WTC11 (cell line): Measurements from ENCODE around the gene C19orf44. TPM values are rescaled to one million over a fixed set of nuclear protein-coding genes. Genes with fewer than 3 reads are reported as not detected.

Experiments used
- ATAC-seq: fragments of 200-7000 bp; cut with Tn5 transposase; 2 replicates; pipeline ENCODE4 v1.10.0; 2021; ENCODE audit warnings: mild to moderate bottlenecking, moderate library complexity
- CTCF ChIA-PET: fragments of 300-600 bp; sonication (Branson Sonifier 250); formaldehyde crosslinking; loops from one replicate; lab custom pipeline; 2021; ENCODE audit warnings: antibody characterized with exemption; lab: Charles Lee
- POLR2A ChIA-PET: fragments of 350-600 bp; sonication (Branson Sonifier 250); formaldehyde crosslinking; loops from one replicate; lab custom pipeline; 2021; ENCODE audit warnings: antibody characterized with exemption; lab: Charles Lee
- DNase-seq: peaks from one replicate; pipeline ENCODE4 v3.0.0; 2021; ENCODE audit warnings: low spot score
- H3K27ac Mint-ChIP-seq: 2 replicates; pipeline ENCODE4 v1.8.0; 2021; ENCODE audit warnings: mixed read lengths
- H3K27me3 Mint-ChIP-seq: 2 replicates; pipeline ENCODE4 v1.8.0; 2021; ENCODE audit warnings: low read depth, mild to moderate bottlenecking, moderate library complexity, mixed read lengths
- H3K36me3 Mint-ChIP-seq: 2 replicates; pipeline ENCODE4 v1.8.0; 2021; ENCODE audit warnings: mixed read lengths
- H3K4me1 Mint-ChIP-seq: 2 replicates; pipeline ENCODE4 v1.8.0; 2022; ENCODE audit warnings: mixed read lengths
- H3K4me3 Mint-ChIP-seq: 2 replicates; pipeline ENCODE4 v1.8.0; 2021; ENCODE audit warnings: mild to moderate bottlenecking, moderate library complexity, mixed read lengths
- H3K9me3 Mint-ChIP-seq: 2 replicates; pipeline ENCODE4 v1.8.0; 2021; ENCODE audit warnings: mixed read lengths
- ATF2 ChIP-seq: sonication (generic); formaldehyde crosslinking; IDR thresholded peaks from 2 replicates; pipeline ENCODE4 v1.8.1; 2022; ENCODE audit warnings: low read depth, missing genetic modification reagents, borderline replicate concordance
- ELF4 ChIP-seq: sonication (generic); formaldehyde crosslinking; IDR thresholded peaks from 2 replicates; pipeline ENCODE4 v1.8.1; 2022; ENCODE audit warnings: low read depth, mild to moderate bottlenecking, moderate library complexity, missing genetic modification reagents
- ESRRA ChIP-seq: sonication (generic); formaldehyde crosslinking; IDR thresholded peaks from 2 replicates; pipeline ENCODE4 v1.8.1; 2022; ENCODE audit warnings: mild to moderate bottlenecking, missing genetic modification reagents, borderline replicate concordance
- FOXJ3 ChIP-seq: sonication (generic); formaldehyde crosslinking; IDR thresholded peaks from 2 replicates; pipeline ENCODE4 v1.9.0; 2021; ENCODE audit warnings: missing genetic modification reagents, mild to moderate bottlenecking, borderline replicate concordance
- GRHL2 ChIP-seq: fragments of 250-450 bp; sonication (Bioruptor Pico); IDR thresholded peaks from 2 replicates; pipeline ENCODE4 v1.8.0; 2022; ENCODE audit warnings: mild to moderate bottlenecking, moderate library complexity; ENCODE audit not compliant: insufficient replicate concordance, severe bottlenecking
- HMGA2 ChIP-seq: fragments of 250-450 bp; sonication (Bioruptor Pico); IDR thresholded peaks from 2 replicates; pipeline ENCODE4 v1.4.0; 2021; ENCODE audit warnings: mild to moderate bottlenecking, moderate library complexity
- NFE2L1 ChIP-seq: sonication (generic); formaldehyde crosslinking; IDR thresholded peaks from 2 replicates; pipeline ENCODE4 v1.8.1; 2023; ENCODE audit warnings: missing genetic modification reagents
- NR1H2 ChIP-seq: sonication (generic); formaldehyde crosslinking; IDR thresholded peaks from 2 replicates; pipeline ENCODE4 v1.9.0; 2021; ENCODE audit warnings: mild to moderate bottlenecking, moderate library complexity, missing genetic modification reagents
- NR3C1 ChIP-seq: sonication (generic); formaldehyde crosslinking; conservative IDR thresholded peaks from 2 replicates; pipeline ENCODE4 v1.8.1; 2023; ENCODE audit warnings: low read depth, mild to moderate bottlenecking, missing genetic modification reagents
- OVOL2 ChIP-seq: fragments of 250-450 bp; sonication (Bioruptor Pico); IDR thresholded peaks from 2 replicates; pipeline ENCODE4 v1.9.0; 2021; ENCODE audit warnings: mild to moderate bottlenecking, borderline replicate concordance
- PRRX2 ChIP-seq: fragments of 250-450 bp; sonication (Bioruptor Pico); IDR thresholded peaks from 2 replicates; pipeline ENCODE4 v1.8.0; 2021; ENCODE audit warnings: mild to moderate bottlenecking
- TEAD4 ChIP-seq: sonication (generic); formaldehyde crosslinking; IDR thresholded peaks from 2 replicates; pipeline ENCODE4 v1.8.0; 2022; ENCODE audit warnings: mild to moderate bottlenecking, missing genetic modification reagents
- TP53 ChIP-seq: sonication (generic); formaldehyde crosslinking; IDR thresholded peaks from 2 replicates; pipeline ENCODE4 v1.8.1; 2023; ENCODE audit warnings: mild to moderate bottlenecking, missing genetic modification reagents
- ZBTB21 ChIP-seq: sonication (generic); formaldehyde crosslinking; IDR thresholded peaks from 2 replicates; pipeline ENCODE4 v1.8.1; 2023; ENCODE audit warnings: mild to moderate bottlenecking, missing genetic modification reagents, borderline replicate concordance
- ZNF121 ChIP-seq: sonication (generic); formaldehyde crosslinking; IDR thresholded peaks from 2 replicates; pipeline ENCODE4 v1.8.0; 2023; ENCODE audit warnings: missing genetic modification reagents
- ZNF138 ChIP-seq: sonication (generic); formaldehyde crosslinking; conservative IDR thresholded peaks from 2 replicates; pipeline ENCODE4 v1.8.1; 2022; ENCODE audit warnings: mild to moderate bottlenecking, moderate library complexity, missing genetic modification reagents
- ZNF317 ChIP-seq: sonication (generic); formaldehyde crosslinking; IDR thresholded peaks from 2 replicates; pipeline ENCODE4 v1.8.1; 2023; ENCODE audit warnings: low read depth, mild to moderate bottlenecking, moderate library complexity, missing genetic modification reagents, borderline replicate concordance
- ZNF416 ChIP-seq: fragments of 250-450 bp; sonication (Bioruptor Pico); IDR thresholded peaks from 2 replicates; pipeline ENCODE4 v1.9.0; 2021; ENCODE audit warnings: mild to moderate bottlenecking, inconsistent platforms
- ZNF512 ChIP-seq: sonication (generic); formaldehyde crosslinking; IDR thresholded peaks from 2 replicates; pipeline ENCODE4 v1.8.1; 2022; ENCODE audit warnings: missing genetic modification reagents, borderline replicate concordance
- ZNF532 ChIP-seq: fragments of 250-450 bp; sonication (Bioruptor Pico); IDR thresholded peaks from 2 replicates; pipeline ENCODE4 v1.9.0; 2021; ENCODE audit warnings: mild to moderate bottlenecking, borderline replicate concordance
- total RNA-seq: library from RNA; stranded (reverse); gene quantifications from 3 replicates; pipeline ENCODE4 v1.2.3, GENCODE V29; 2021

The C19orf44 gene
- total RNA-seq, 1 experiment from 2014 or later: 4.1 TPM

GRCh38 chr19:16566702-16567101 is 70.5 kb downstream of the C19orf44 start:
- H3K27me3 Mint-ChIP-seq: no peaks in the 10 kb centered on the region
- peaks cover 45% of the 10 kb centered on the region for H3K36me3 Mint-ChIP-seq
- H3K9me3 Mint-ChIP-seq: no peaks in the 10 kb centered on the region
- TF ChIP-seq TP53 (CRISPR knock-in tag) (no peak), ZBTB21 (CRISPR knock-in tag) (no peak), HMGA2 (CRISPR knock-in tag) (no peak), NR1H2 (CRISPR knock-in tag) (no peak), ATF2 (CRISPR knock-in tag) (no peak), FOXJ3 (CRISPR knock-in tag) (no peak), NR3C1 (CRISPR knock-in tag) (no peak), PRRX2 (no peak), TEAD4 (no peak), NFE2L1 (no peak), ZNF416 (no peak), ZNF317 (no peak), ZNF138 (CRISPR knock-in tag) (no peak), GRHL2 (no peak), ZNF121 (no peak), ZNF532 (CRISPR knock-in tag) (no peak), ESRRA (CRISPR knock-in tag) (no peak), ZNF512 (CRISPR knock-in tag) (no peak), OVOL2 (no peak)
- H3K27ac Mint-ChIP-seq: no peak overlapping the region
- POLR2A ChIA-PET: no interaction called here
- ATAC-seq (no peak), DNase-seq (no peak)
- H3K4me1 Mint-ChIP-seq: peaks cover 8% of the 10 kb centered on the region
- no peak overlapping the region for H3K4me3 Mint-ChIP-seq
- CTCF ChIA-PET: no interaction called here

- CTCF ChIA-PET: no interaction called here
- H3K27ac Mint-ChIP-seq: no peak overlapping the region; the same call in 1 of the 2 replicates
- TF ChIP-seq ELF4: no peak
- TF ChIP-seq, all 79 proteins: peak for 0
- ATAC-seq (no peak), DNase-seq (no peak)
- H3K4me3 Mint-ChIP-seq: peak overlapping the region; percentile 24; the same call in 1 of the 2 replicates
- no peaks in the 10 kb centered on the region for H3K27me3 Mint-ChIP-seq
- no peaks in the 10 kb centered on the region for H3K9me3 Mint-ChIP-seq
- POLR2A ChIA-PET: no interaction called here
- H3K36me3 Mint-ChIP-seq: peaks cover 26% of the 10 kb centered on the region
- H3K4me1 Mint-ChIP-seq: peaks cover 16% of the 10 kb centered on the region
These were observed 73.6 kb downstream of the C19orf44 start for GRCh38 chr19:16569609-16570320.

Other genes with a start within 250 kb of the C19orf44 start
- gene KLF2, start 171.6 kb upstream of the C19orf44 start, total RNA-seq: 0.82 to 1.1 TPM (median 1.0 TPM) in 3 replicates
- gene EPS15L1, start 24.4 kb upstream of the C19orf44 start, total RNA-seq: 37.9 to 44.8 TPM (median 39.1 TPM) in 3 replicates
- gene CALR3, start 227 bp upstream of the C19orf44 start, total RNA-seq: 0.21 to 0.87 TPM (median 0.50 TPM) in 3 replicates
- gene CHERP, start 46.0 kb downstream of the C19orf44 start, total RNA-seq: 67.4 to 98.7 TPM (median 75.8 TPM) in 3 replicates
- gene SLC35E1, start 76.0 kb downstream of the C19orf44 start, total RNA-seq: 27.5 to 28.5 TPM (median 28.0 TPM) in 3 replicates
- gene MED26, start 131.8 kb downstream of the C19orf44 start, total RNA-seq: 11.7 to 14.2 TPM (median 12.3 TPM) in 3 replicates
- 54.3 to 55.9 TPM (median 55.6 TPM) in 3 replicates for gene SMIM7, start 163.8 kb downstream of the C19orf44 start, total RNA-seq
- gene TMEM38A, start 164.7 kb downstream of the C19orf44 start, total RNA-seq: 9.5 to 11.1 TPM (median 10.9 TPM) in 3 replicates
- gene NWD1, start 223.5 kb downstream of the C19orf44 start, total RNA-seq: not detected in 3 replicates